ENCODE data around the gene HCFC1R1.
"Not testable (repeated sequence)": the region's sequence is repeated elsewhere in the genome, so short reads cannot be mapped to it uniquely, and the experiment has no call there.

DNA sequence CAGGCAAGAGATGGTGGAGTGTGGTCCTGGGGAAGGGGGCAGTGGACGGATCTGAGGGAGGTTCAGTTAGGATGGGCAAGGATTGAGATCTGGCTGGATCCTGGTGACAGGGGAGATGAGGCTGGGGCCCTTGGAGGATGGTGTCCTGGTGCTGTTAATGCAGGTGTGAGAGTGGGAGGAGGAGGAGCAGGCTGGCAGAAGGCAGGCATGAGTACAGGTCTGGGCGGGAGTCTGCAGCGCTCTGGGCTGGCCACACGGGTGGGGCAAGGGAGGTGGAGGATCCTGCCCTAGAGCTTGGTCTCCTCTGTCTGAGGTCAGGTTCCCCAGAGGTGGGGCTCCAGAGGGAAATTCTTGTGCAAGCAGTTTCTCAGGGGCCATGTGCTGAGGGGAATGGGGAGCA lies 48.4 kb upstream of the HCFC1R1 start:
- TF ChIP-seq, protein P1, sequence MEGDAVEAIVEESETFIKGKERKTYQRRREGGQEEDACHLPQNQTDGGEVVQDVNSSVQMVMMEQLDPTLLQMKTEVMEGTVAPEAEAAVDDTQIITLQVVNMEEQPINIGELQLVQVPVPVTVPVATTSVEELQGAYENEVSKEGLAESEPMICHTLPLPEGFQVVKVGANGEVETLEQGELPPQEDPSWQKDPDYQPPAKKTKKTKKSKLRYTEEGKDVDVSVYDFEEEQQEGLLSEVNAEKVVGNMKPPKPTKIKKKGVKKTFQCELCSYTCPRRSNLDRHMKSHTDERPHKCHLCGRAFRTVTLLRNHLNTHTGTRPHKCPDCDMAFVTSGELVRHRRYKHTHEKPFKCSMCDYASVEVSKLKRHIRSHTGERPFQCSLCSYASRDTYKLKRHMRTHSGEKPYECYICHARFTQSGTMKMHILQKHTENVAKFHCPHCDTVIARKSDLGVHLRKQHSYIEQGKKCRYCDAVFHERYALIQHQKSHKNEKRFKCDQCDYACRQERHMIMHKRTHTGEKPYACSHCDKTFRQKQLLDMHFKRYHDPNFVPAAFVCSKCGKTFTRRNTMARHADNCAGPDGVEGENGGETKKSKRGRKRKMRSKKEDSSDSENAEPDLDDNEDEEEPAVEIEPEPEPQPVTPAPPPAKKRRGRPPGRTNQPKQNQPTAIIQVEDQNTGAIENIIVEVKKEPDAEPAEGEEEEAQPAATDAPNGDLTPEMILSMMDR (conservative IDR thresholded peaks at IDR 0.05; ENCODE audit: low read length), result not testable (repeated sequence)
- TF ChIP-seq EZH2phosphoT487 (IDR thresholded peaks at IDR 0.05; ENCODE audit: borderline replicate concordance), result not testable (repeated sequence)

Measured in Loucy (cell line).